Caki2 (cell line): ENCODE results near the gene AMHR2. TPM values are rescaled to one million over a fixed set of nuclear protein-coding genes. Genes with fewer than 3 reads are reported as not detected.
"Not testable (repeated sequence)": the region's sequence is repeated elsewhere in the genome, so short reads cannot be mapped to it uniquely, and the experiment has no call there.

Experiments
- DNase-seq: peaks from one replicate; pipeline ENCODE4 v3.0.0-alpha.2; 2015; ENCODE audit warnings: low read depth
- in situ Hi-C: cut with HindIII; loops from 2 replicates; pipeline ENCODE4 v1.10.0; 2016; ENCODE audit warnings: low sequenced_read_pairs, low pct_unique_long_range_greater_than_20kb, mixed read lengths
- total RNA-seq: library from RNA; depleted of rRNA; stranded (reverse); fragments of >200 nt; shearing (Covaris generic); gene quantifications from 2 replicates; pipeline ENCODE4 v1.2.3, GENCODE V29; 2014; ENCODE audit warnings: low replicate concordance

AMHR2 gene
- total RNA-seq, 1 experiment from 2014 or later, result not detected

GRCh38 chr12:53441040-53441833 is 17.6 kb downstream of the AMHR2 start, which contains the start of gene PRR13:
TSS of gene PRR13 (plus strand) at chr12:53441734. CDS start at chr12:53442715, 981 bp downstream.
- DNase-seq, result peak; percentile 99
- in situ Hi-C loops, result no loop called here

DNA sequence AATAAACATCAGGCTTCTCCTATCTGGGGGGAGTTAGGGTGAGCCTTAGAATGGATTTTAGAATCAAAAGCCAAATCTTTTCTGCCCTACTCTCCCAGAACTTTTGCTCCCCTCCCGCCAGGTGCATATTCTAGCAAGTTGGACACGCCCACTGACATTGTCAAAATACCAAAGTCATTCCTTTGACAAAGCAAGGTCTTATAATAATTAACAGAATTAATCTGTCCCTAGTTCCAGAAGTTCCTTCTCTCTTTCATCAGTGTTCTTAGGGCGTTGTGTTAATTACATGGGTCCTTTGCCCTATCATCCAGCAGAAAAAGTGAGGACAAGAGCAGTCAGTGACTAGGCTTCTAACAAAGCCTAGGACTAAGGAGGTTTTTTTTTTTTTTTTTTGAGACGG is 20.3 kb downstream of the AMHR2 start:
- in situ Hi-C loops, result no loop called here
- peak; percentile 46 for DNase-seq

- DNase-seq, in situ Hi-C loops: not testable (repeated sequence)
These were observed 21.1 kb downstream of the AMHR2 start for GRCh38 chr12:53444593-53445325.

DNA sequence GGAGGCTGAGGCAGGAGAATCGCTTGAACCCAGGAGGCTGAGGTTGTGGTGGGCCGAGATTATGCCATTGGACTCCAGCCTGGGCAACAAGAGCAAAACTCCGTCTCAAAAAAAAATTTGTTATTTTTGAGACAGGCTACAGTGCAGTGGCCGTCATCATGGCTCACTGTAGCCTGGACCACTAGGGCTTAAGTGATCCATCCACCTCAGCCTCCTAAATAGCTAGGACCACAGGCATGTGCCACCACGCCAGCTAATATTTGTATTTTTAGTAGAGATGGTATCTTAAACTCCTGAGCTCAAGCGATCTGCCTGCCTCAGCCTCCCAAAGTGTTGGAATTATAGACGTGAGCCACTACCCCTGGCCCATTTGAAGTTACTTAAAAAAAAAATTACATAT is 27.3 kb downstream of the AMHR2 start:
- no peak for DNase-seq
- in situ Hi-C loops, result no loop called here

DNA sequence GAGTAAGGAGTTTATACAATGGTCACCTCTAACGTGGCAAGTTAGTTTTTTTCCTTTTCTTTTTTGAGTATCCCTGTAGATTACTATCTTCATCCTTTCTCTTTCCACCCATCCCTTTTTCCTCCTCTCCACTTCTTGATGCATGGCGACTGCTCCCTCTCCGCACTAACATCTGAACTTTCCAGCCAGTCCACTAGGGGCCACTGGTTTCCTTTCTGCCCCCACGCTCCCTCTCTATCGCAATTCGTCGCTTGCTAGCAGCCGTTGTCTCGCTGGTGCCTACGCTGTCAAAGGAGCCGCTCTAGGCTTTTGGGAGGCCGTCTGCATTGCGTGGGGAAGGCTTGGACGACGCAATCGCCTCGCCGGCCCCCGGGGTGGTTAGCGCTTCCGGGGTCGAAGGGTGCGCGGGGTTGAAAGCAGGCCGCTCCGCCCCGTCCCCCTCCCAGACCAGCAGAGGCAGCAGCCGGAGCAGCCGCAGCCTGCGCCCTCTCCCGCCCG is 28.1 kb downstream of the AMHR2 start, which contains the start of gene PCBP2:
TSS of gene PCBP2 (plus strand) at position 442 of the 498 bp plus-strand sequence. CDS start 2,699 bp downstream, outside the sequence.
- DNase-seq, result peak; percentile 100
- in situ Hi-C loops, result no loop called here

DNA sequence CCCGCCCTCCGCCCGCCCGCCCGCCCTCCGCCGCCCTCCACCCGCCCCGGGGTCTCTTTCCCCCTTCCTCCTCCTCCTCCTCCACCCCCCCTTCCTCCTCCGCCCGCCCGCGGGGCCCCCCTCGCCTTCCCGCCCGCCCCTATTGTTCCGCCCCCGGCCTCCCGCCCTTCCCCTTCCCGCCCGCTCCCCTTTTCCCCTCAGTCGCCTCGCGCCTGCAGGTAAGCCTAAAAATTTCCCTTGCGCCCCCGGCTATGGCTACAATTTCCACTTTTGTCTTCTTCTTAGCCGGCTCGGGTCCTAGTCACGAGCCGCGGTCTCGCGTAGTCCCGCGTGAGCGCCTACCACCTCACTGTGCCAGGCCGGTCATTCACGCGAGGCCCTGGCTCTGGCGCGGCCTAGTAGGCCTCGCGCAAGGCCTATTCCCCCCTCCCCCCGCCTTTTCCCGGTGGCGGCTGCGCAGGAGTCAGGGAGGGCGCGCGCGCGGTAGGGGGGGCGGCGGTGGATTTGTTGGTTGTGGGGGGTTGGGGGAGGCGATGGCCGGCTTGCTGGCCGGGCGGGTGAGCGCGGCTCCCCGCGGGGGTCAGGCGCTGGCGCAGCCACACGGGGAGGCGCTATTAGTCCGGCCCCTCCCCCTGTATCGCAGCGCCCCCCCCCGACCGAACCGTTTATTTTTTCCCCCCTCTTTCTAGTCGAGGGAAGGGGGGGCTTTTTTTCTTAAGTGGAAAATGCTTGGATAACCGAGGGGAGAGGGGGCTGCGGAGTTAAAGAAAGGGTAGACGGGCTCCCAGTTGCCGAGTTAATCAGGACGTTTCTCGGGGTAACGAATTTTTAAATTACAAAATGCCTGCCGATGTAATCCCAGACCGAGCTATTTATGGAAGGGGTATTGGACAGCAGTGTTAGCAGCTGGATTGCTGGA is 28.8 kb downstream of the AMHR2 start:
- in situ Hi-C loops, result no loop called here

DNA sequence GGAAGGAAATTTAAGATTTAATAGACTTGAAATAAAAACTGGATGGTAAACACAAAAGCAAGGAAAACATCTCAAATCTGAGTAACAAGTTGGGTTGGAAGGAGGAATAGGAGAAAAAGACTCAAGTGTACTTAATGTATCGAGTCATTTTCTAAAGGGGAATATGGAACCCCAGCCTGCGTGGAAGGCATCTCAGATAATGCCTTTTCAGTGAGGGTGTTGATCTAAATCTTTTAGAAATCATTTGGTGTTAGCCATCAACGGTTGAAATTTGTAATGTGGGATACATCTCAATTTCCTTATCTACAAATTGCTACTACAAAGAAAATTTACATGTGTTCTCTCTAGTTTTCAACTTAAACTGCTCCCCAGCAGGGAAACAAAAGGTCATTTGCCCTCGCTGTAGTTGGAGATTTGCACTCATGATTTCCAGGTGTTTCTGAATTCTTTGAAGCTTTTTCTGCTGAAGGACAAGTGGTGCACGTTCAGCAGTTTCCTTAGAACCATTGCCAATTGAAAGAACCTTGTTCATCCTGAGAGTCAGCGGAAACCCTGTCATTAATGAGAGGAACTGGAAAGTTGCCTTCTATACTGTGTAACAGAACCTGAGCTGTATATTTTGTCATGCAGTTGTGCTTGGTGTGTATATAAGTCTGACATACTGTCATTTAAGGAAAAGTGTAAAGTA is 30.4 kb downstream of the AMHR2 start:
- DNase-seq, result no peak
- in situ Hi-C loops, result no loop called here

More for the DNA sequence above, 28.8 kb downstream of the AMHR2 start:
- peak; percentile 89 for DNase-seq

DNA sequence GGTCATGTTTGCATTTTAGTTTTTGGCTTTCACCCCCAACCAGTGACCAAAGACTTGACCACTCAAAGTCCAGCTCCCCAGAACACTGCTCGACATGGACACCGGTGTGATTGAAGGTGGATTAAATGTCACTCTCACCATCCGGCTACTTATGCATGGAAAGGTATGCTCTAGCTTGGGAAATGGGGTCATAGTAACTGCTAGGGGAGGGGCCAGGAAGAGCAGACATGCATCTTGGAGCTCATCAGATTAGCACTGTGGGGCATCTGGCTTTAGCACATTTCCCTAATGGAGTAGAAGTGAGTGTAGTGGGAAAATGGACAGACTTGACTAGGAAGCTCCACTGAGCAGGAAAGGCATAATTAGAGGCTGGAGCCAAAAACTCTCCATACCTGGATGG is 31.1 kb downstream of the AMHR2 start:
- DNase-seq, result no peak
- in situ Hi-C loops, result no loop called here

DNA sequence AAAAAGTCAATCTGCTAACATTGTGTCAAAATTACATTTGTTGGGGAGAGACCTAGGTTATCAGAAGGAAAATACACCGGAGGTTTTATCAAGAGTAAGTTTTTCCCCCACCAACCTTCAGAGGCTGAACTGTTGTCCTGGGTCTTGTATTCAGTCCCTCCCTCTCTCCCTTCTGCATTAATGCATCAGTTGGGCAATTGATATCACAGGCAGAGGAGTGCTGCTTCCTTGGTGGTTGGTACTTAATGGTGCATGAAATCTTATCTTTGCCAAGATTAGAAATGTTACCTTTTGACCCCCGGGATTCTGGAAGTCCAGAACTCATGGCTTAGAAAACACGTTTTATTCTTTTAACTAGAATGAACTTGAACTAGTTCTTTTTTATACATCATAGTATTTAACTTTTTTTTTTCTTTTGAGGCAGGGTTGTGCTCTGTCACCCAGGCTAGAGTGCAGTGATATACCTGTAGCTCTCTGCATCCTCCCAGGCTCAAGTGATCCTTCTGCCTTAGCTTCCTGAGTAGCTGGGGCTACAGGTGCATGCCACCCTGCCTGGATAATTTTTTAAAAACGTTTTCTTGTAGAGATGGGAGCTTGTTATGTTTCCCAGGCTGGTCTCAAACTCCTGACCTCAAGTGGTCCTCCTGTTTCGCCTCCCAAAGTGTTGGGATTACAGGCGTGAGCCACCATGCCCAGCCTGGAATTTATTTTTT is 33.2 kb downstream of the AMHR2 start:
- in situ Hi-C loops, result no loop called here
- peak; percentile 42 for DNase-seq

DNA sequence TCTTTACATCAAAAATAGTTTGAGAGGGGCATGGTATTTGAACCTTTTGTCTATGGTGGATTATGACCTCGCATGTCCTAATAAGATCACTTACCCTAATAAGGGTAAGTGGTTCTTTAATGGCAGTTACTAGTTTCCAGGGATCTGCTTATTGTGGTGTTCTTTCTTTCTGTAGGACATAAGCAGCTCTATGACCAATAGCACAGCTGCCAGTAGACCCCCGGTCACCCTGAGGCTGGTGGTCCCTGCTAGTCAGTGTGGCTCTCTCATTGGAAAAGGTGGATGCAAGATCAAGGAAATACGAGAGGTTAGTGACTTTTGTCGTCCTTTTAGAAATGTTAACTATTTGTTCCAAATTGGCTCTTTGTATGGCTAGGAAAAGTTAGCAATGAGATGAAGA is 35.4 kb downstream of the AMHR2 start:
- no peak for DNase-seq
- in situ Hi-C loops, result no loop called here

DNA sequence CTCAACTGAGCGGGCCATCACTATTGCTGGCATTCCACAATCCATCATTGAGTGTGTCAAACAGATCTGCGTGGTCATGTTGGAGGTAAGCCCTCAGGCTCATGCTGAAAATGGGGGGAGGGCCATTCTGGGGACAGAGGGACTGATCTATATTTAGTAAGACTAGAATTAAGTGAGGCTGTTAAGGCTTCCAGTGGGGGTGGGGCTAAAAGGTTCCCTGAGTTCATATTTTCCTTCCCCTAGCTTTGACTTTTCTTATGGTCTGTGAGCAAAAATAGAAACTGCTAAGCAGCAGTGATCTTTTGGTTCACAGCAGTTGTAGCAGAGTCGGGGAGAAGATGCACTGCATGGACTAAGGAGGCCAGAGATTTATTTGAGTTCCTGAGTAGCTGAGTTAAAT is 37.4 kb downstream of the AMHR2 start:
- in situ Hi-C loops, result no loop called here
- DNase-seq, result no peak

DNA sequence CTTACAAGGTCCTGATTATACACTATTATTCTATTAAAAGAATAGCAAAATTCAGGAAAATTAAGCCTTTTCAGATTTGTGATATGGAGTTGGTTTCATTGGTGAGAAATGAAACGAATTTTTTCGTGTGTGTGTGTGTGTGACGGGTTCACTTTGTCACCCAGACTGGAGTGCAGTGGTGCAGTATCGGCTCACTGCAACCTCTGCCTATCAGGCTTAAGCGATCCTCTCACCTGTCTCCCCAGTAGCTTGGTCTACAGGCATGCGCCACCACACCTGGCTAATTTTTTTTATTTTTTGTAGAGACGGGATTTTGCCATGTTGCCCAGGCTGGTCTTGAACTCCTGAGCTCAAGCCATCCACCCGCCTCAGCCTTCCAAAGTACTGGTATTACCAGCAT is 37.9 kb downstream of the AMHR2 start:
- DNase-seq, result no peak
- in situ Hi-C loops, result no loop called here

DNA sequence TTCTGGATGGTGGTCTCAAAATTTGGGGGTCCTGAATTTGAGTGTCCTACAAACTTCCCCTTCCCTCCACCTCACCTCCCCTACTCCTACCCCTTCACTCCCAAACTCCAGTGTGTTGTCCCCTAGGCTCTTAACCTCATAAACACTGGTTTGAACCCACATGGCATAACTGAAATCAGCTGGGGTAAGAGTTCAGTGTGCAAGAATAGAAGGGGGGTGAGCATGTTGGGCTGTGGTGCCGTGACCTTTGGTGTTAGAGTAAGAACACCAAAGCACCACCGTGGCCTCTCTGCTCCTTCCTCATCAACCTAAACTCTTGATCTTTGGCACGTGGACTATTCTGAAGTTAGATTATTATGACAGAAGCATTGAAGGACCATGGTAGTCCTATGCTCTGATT is 39.3 kb downstream of the AMHR2 start:
- no peak for DNase-seq
- in situ Hi-C loops, result no loop called here

GRCh38 chr12:53463802-53464560 is 40.3 kb downstream of the AMHR2 start:
- in situ Hi-C loops, result no loop called here
- no peak for DNase-seq

GRCh38 chr12:53464685-53465418 is 41.2 kb downstream of the AMHR2 start:
- DNase-seq, result no peak
- in situ Hi-C loops, result no loop called here

DNA sequence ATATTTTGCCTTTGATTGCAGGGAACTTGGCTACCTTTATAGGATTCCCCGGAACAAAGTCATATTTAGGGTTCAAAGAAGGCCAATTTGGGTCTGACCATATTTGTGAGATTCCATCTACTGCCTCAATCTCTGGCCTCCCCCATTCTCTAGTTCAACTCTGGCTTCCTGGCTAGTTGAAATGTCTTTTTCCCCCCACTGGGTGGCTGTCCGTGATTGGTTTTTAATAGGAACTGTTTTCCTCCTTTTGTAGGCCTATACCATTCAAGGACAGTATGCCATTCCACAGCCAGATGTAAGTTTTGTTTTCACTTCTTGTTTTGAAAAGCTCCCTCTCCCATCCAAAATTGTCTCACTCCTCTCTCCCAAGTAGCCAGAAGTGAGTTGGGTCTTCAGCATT is 42.0 kb downstream of the AMHR2 start:
- in situ Hi-C loops, result no loop called here
- no peak for DNase-seq
